Naive thymus-derived CD4-positive, alpha-beta T cell (primary cell): ENCODE results near the gene A4GALT. TPM values are rescaled to one million over a fixed set of nuclear protein-coding genes. Genes with fewer than 3 reads are reported as not detected.

ENCODE experiments used
- ATAC-seq: fragments of 150-1000 bp; cut with Tn5 transposase; 2 replicates; pipeline ENCODE4 v1.10.0; 2021; ENCODE audit warnings: mild to moderate bottlenecking, moderate library complexity
- CTCF ChIA-PET: fragments of 350-600 bp; sonication (Branson Sonifier 250); formaldehyde crosslinking; loops from one replicate; lab custom pipeline; 2021; ENCODE audit warnings: antibody characterized with exemption; lab: Charles Lee
- POLR2A ChIA-PET: fragments of 350-600 bp; sonication (Branson Sonifier 250); formaldehyde crosslinking; loops from one replicate; lab custom pipeline; 2021; ENCODE audit warnings: antibody characterized with exemption, inconsistent platforms; lab: Charles Lee
- DNase-seq, 9 donors: peaks; one replicate each; pipeline versions ENCODE4 v3.0.0 to v3.0.0-alpha.2; 2020 to 2022; ENCODE audit warnings: mixed read lengths in 1 of 9
- H3K27ac ChIP-seq: one replicate; pipeline ENCODE4 v1.7.0; 2013; ENCODE audit warnings: mild to moderate bottlenecking, low read depth, low read length, moderate library complexity
- H3K27me3 ChIP-seq, 2 donors: one replicate each; pipeline ENCODE4 v1.7.0; 2013; ENCODE audit warnings: low read length in 2 of 2, mild to moderate bottlenecking in 2 of 2, moderate library complexity in 2 of 2; ENCODE audit not compliant: control insufficient read depth in 2 of 2, insufficient read depth in 2 of 2
- H3K36me3 ChIP-seq, 3 experiments: 1 replicate in 2 of 3; 2 replicates in 1 of 3; pipeline ENCODE4 v1.7.0; 2013; ENCODE audit warnings: low read length in 3 of 3, mild to moderate bottlenecking in 3 of 3, moderate library complexity in 1 of 3; ENCODE audit not compliant: insufficient read depth in 3 of 3, control insufficient read depth in 2 of 3
- H3K4me1 ChIP-seq, 2 donors: one replicate each; pipeline ENCODE4 v1.7.0; 2013; ENCODE audit warnings: low read length in 2 of 2, mild to moderate bottlenecking in 2 of 2, moderate library complexity in 1 of 2; ENCODE audit not compliant: control insufficient read depth in 2 of 2, insufficient read depth in 2 of 2
- H3K4me3 ChIP-seq: 2 replicates; pipeline ENCODE4 v1.7.0; 2013; ENCODE audit warnings: mild to moderate bottlenecking, low read length
- H3K9me3 ChIP-seq, 3 experiments: 1 replicate in 2 of 3; 2 replicates in 1 of 3; pipeline ENCODE4 v1.7.0; 2013; ENCODE audit warnings: low read length in 3 of 3; ENCODE audit not compliant: control insufficient read depth in 2 of 3
- H3K27ac Mint-ChIP-seq, 9 donors: one replicate each; pipeline ENCODE4 v1.8.0; 2020 to 2022; ENCODE audit warnings: mixed read lengths in 9 of 9, mild to moderate bottlenecking in 8 of 9, moderate library complexity in 5 of 9, inconsistent platforms in 2 of 9
- H3K27me3 Mint-ChIP-seq, 5 donors: one replicate each; pipeline ENCODE4 v1.8.0; 2021 to 2022; ENCODE audit warnings: mixed read lengths in 5 of 5, mild to moderate bottlenecking in 1 of 5
- H3K36me3 Mint-ChIP-seq, 5 donors: one replicate each; pipeline ENCODE4 v1.8.0; 2020 to 2022; ENCODE audit warnings: mixed read lengths in 5 of 5, mild to moderate bottlenecking in 3 of 5, inconsistent platforms in 1 of 5
- H3K4me1 Mint-ChIP-seq, 7 donors: one replicate each; pipeline ENCODE4 v1.8.0; 2020 to 2022; ENCODE audit warnings: mixed read lengths in 7 of 7, mild to moderate bottlenecking in 3 of 7, inconsistent platforms in 1 of 7
- H3K4me3 Mint-ChIP-seq, 10 donors: one replicate each; pipeline ENCODE4 v1.8.0; 2020 to 2022; ENCODE audit warnings: mild to moderate bottlenecking in 10 of 10, mixed read lengths in 10 of 10, moderate library complexity in 6 of 10, inconsistent platforms in 2 of 10
- H3K9me3 Mint-ChIP-seq, 11 donors: one replicate each; pipeline ENCODE4 v1.8.0; 2020 to 2022; ENCODE audit warnings: mixed read lengths in 11 of 11, mild to moderate bottlenecking in 4 of 11, inconsistent platforms in 1 of 11, moderate library complexity in 1 of 11
- intact Hi-C, 2 donors: fragments of 100-400 bp; cut with micrococcal nuclease; formaldehyde crosslinking; loops; one replicate each; pipeline ENCODE4 v1.15.1; 2023
- polyA plus RNA-seq, 2 donors: library from polyadenylated mRNA; unstranded; fragments of 300-500 nt; fragmentation: Illumina TruSeq; gene quantifications; one replicate each; pipeline ENCODE4 v1.2.3, GENCODE V29; 2021
- total RNA-seq, 6 experiments: library from RNA in 5 of 6; stranded (reverse) in 5 of 6; gene quantifications; 1 replicate in 5 of 6; 2 replicates in 1 of 6; pipeline ENCODE4 v1.2.3 and lab custom pipeline; 2021 to 2026

The A4GALT gene
- total and polyA plus RNA-seq, 7 experiments from 2014 or later, result not detected

- Histone ChIP-seq H3K27ac (no peak overlapping the region), H3K36me3 (no peaks in the 10 kb centered on the region), H3K9me3 (no peaks in the 10 kb centered on the region), H3K27me3 (peaks cover 0 to 12% of the 10 kb centered on the region in 2 donors), H3K4me1 (peaks cover 0 to 7% of the 10 kb centered on the region in 2 donors), H3K4me3 (no peak overlapping the region)
- ChIA-PET CTCF (no interaction called here), POLR2A (no interaction called here)
- Mint-ChIP-seq H3K4me3 (no peak overlapping the region), H3K4me1 (peaks cover 10 to 17% (median 14%) of the 10 kb centered on the region in 7 donors), H3K9me3 (peaks cover 0 to 2% (median 0%) of the 10 kb centered on the region in 11 donors), H3K27ac (no peak overlapping the region), H3K36me3 (peaks cover 0 to 4% (median 2%) of the 10 kb centered on the region in 5 donors), H3K27me3 (peaks cover 36 to 69% (median 55%) of the 10 kb centered on the region in 5 donors)
- DNase-seq (no peak), ATAC-seq (no peak)
- intact Hi-C loops, result no loop called here
Observed at GRCh38 chr22:42716649-42717127, 4.0 kb downstream of the A4GALT start.

GRCh38 chr22:42716221-42716620, 4.4 kb downstream of the A4GALT start:
- peaks cover 7 to 13% (median 10%) of the 10 kb centered on the region in 7 donors for H3K4me1 Mint-ChIP-seq
- Histone ChIP-seq H3K4me1 (peaks cover 0 to 7% of the 10 kb centered on the region in 2 donors), H3K27ac (no peak overlapping the region), H3K36me3 (no peaks in the 10 kb centered on the region), H3K27me3 (peaks cover 0 to 12% of the 10 kb centered on the region in 2 donors), H3K4me3 (no peak overlapping the region), H3K9me3 (no peaks in the 10 kb centered on the region)
- no peak for DNase-seq
- peaks cover 0 to 6% (median 2%) of the 10 kb centered on the region in 5 donors for H3K36me3 Mint-ChIP-seq
- CTCF ChIA-PET, result no interaction called here
- H3K9me3 Mint-ChIP-seq, result peaks cover 0 to 4% (median 0%) of the 10 kb centered on the region in 11 donors
- H3K27me3 Mint-ChIP-seq, result peaks cover 33 to 65% (median 54%) of the 10 kb centered on the region in 5 donors
- no peak overlapping the region for H3K4me3 Mint-ChIP-seq
- POLR2A ChIA-PET, result no interaction called here
- H3K27ac Mint-ChIP-seq, result no peak overlapping the region
- intact Hi-C loops, result no loop called here
- no peak for ATAC-seq

GRCh38 chr22:42714768-42715390, 5.8 kb downstream of the A4GALT start:
- H3K4me3 Mint-ChIP-seq, result no peak overlapping the region
- H3K27me3 Mint-ChIP-seq, result peaks cover 37 to 71% (median 54%) of the 10 kb centered on the region in 5 donors
- Histone ChIP-seq H3K9me3 (peaks cover 0 to 6% (median 0%) of the 10 kb centered on the region in 3 experiments), H3K4me3 (no peak overlapping the region), H3K27ac (no peak overlapping the region), H3K27me3 (peaks cover 0 to 10% of the 10 kb centered on the region in 2 donors), H3K36me3 (no peaks in the 10 kb centered on the region), H3K4me1 (peaks cover 0 to 1% of the 10 kb centered on the region in 2 donors)
- intact Hi-C loops, result no loop called here
- peaks cover 4 to 9% (median 8%) of the 10 kb centered on the region in 7 donors for H3K4me1 Mint-ChIP-seq
- peak overlapping the region in 1 of 9 donors; percentile 20 for H3K27ac Mint-ChIP-seq
- peaks cover 0 to 9% (median 2%) of the 10 kb centered on the region in 5 donors for H3K36me3 Mint-ChIP-seq
- DNase-seq (no peak), ATAC-seq (no peak)
- ChIA-PET POLR2A (no interaction called here), CTCF (no interaction called here)
- peaks cover 0 to 10% (median 2%) of the 10 kb centered on the region in 11 donors for H3K9me3 Mint-ChIP-seq

GRCh38 chr22:42714308-42714707, 6.4 kb downstream of the A4GALT start:
- CTCF ChIA-PET, result no interaction called here
- intact Hi-C loops, result no loop called here
- H3K9me3 Mint-ChIP-seq, result peaks cover 0 to 14% (median 7%) of the 10 kb centered on the region in 11 donors
- no peak overlapping the region for H3K4me3 Mint-ChIP-seq
- ATAC-seq, result no peak
- Histone ChIP-seq H3K9me3 (peaks cover 0 to 11% (median 0%) of the 10 kb centered on the region in 3 experiments), H3K4me1 (no peaks in the 10 kb centered on the region), H3K27ac (no peak overlapping the region), H3K36me3 (no peaks in the 10 kb centered on the region), H3K27me3 (peaks cover 0 to 5% of the 10 kb centered on the region in 2 donors), H3K4me3 (no peak overlapping the region)
- POLR2A ChIA-PET, result no interaction called here
- H3K36me3 Mint-ChIP-seq, result peaks cover 0 to 9% (median under 1%) of the 10 kb centered on the region in 5 donors
- peaks cover 1 to 4% (median 4%) of the 10 kb centered on the region in 7 donors for H3K4me1 Mint-ChIP-seq
- DNase-seq, result no peak
- no peak overlapping the region for H3K27ac Mint-ChIP-seq
- peaks cover 35 to 70% (median 52%) of the 10 kb centered on the region in 5 donors for H3K27me3 Mint-ChIP-seq

- ATAC-seq (no peak), DNase-seq (no peak)
- intact Hi-C loops, result no loop called here
- CTCF ChIA-PET, result interaction anchor here (0.7 kb wide), 1 partner anchor 137 kb away, joined by 3 read pairs; no protein-coding TSS in a partner anchor
- peaks cover 0 to 9% (median 0%) of the 10 kb centered on the region in 5 donors for H3K36me3 Mint-ChIP-seq
- peaks cover 0 to 26% (median 9%) of the 10 kb centered on the region in 11 donors for H3K9me3 Mint-ChIP-seq
- Histone ChIP-seq H3K4me1 (no peaks in the 10 kb centered on the region), H3K27ac (no peak overlapping the region), H3K27me3 (no peaks in the 10 kb centered on the region), H3K36me3 (no peaks in the 10 kb centered on the region), H3K4me3 (no peak overlapping the region), H3K9me3 (peaks cover 0 to 11% (median 0%) of the 10 kb centered on the region in 3 experiments)
- H3K4me1 Mint-ChIP-seq, result no peaks in the 10 kb centered on the region
- POLR2A ChIA-PET, result no interaction called here
- no peak overlapping the region for H3K4me3 Mint-ChIP-seq
- H3K27ac Mint-ChIP-seq, result no peak overlapping the region
- peaks cover 23 to 52% (median 37%) of the 10 kb centered on the region in 5 donors for H3K27me3 Mint-ChIP-seq
Observed at GRCh38 chr22:42711895-42712837, 8.5 kb downstream of the A4GALT start.

- Mint-ChIP-seq H3K4me1 (no peaks in the 10 kb centered on the region), H3K27me3 (peaks cover 16 to 43% (median 31%) of the 10 kb centered on the region in 5 donors), H3K9me3 (peaks cover 0 to 26% (median 9%) of the 10 kb centered on the region in 11 donors), H3K36me3 (peaks cover 0 to 9% (median 0%) of the 10 kb centered on the region in 5 donors), H3K27ac (no peak overlapping the region), H3K4me3 (no peak overlapping the region)
- no peaks in the 10 kb centered on the region for H3K4me1 ChIP-seq
- H3K9me3 ChIP-seq, result peaks cover 0 to 11% (median 0%) of the 10 kb centered on the region in 3 experiments
- DNase-seq (no peak), ATAC-seq (no peak)
- no peaks in the 10 kb centered on the region for H3K36me3 ChIP-seq
- ChIA-PET POLR2A (no interaction called here), CTCF (no interaction called here)
- no peak overlapping the region for H3K4me3 ChIP-seq
- H3K27ac ChIP-seq, result no peak overlapping the region
- no peaks in the 10 kb centered on the region for H3K27me3 ChIP-seq
- intact Hi-C loops, result no loop called here
Observed at GRCh38 chr22:42711281-42711731, 9.4 kb downstream of the A4GALT start.
